Measurements from ENCODE around the gene TFAP2A.
A peak's percentile ranks its signal among the peaks of the same experiment; 100 is the strongest.

TFAP2A gene

GRCh38 chr6:10411971-10412460 is 2.9 kb downstream of the TFAP2A start:
- TF ChIP-seq CTCF (IDR thresholded peaks at IDR 0.05; ENCODE audit: low read depth, low read length), result no peak
- peak; percentile 89 for DNase-seq (ENCODE audit: extremely low read depth, low read depth)

- DNase-seq (ENCODE audit: extremely low read depth, low read depth), result no peak
- TF ChIP-seq CTCF (IDR thresholded peaks at IDR 0.05; ENCODE audit: low read depth, low read length), result no peak
Observed at GRCh38 chr6:10411131-10411970, 3.5 kb downstream of the TFAP2A start.

DNA sequence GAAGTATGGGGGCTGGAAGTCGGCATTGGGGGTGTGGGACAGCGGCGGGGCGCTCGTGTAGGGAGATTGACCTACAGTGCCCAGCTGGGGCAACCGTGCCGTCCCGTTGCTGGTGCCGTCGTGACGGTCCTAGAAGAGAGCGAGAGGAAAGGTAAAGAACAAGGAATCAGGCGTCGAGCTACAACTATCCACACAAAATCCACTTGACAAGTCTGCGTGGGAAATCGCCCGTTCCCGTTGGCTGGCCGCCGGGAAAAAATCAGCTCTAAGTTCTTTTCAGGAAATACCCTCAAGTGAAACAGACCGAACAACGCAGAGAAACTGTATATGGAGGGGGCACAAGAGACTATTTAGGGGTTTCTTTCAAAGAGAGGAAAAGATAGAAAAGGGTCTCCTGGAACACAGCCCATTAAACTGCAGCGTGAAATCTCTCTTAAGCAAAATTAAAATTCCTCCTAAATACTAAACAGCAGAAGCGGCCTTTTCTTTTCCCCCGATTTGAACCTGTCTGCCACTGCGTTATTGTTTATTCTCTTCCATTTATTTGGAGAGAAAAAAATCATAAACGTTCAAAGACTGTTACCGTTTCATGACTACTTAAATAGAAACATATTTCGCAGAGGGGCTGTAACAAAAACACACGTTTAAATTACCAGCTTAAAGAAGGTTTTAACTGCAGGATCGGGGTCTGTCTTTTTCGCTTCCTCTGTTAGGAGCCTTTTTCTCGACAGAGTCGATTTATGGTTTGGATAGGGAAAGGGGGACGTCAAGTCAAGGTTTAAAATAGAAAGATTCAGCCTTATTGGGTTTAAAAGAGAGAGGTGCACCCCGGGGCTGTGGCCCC is 4.4 kb downstream of the TFAP2A start:
- TF ChIP-seq CTCF (IDR thresholded peaks at IDR 0.05; ENCODE audit: low read depth, low read length), result no peak
- no peak for DNase-seq (ENCODE audit: extremely low read depth, low read depth)

GRCh38 chr6:10409731-10410206 is 5.1 kb downstream of the TFAP2A start:
- no peak for DNase-seq (ENCODE audit: extremely low read depth, low read depth)

GRCh38 chr6:10409233-10409721 is 5.6 kb downstream of the TFAP2A start:
- no peak for DNase-seq (ENCODE audit: extremely low read depth, low read depth)
- TF ChIP-seq CTCF (IDR thresholded peaks at IDR 0.05; ENCODE audit: low read depth, low read length), result no peak

More at GRCh38 chr6:10409731-10410206, 5.1 kb downstream of the TFAP2A start:
- no peak for TF ChIP-seq CTCF (IDR thresholded peaks at IDR 0.05; ENCODE audit: low read depth, low read length)

DNA sequence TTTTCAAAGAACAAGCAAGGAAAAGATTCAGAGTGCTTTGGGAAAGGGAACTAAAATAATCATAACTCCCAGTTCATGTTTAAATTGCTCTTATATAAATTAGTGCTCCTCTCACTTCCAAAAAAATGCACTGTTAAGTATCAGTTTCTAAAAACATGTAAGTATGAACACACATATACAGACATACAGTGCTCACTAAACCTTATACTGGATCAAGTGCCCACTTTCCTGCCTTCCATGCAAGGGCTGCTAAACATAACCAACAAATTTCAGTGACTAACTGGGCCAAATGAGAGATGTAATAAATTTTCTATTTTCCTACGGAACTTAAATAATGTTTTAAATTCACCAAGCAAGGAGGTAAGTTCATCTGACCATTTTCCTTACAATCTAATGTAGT is 6.4 kb downstream of the TFAP2A start:
- TF ChIP-seq CTCF (IDR thresholded peaks at IDR 0.05; ENCODE audit: low read depth, low read length), result no peak
- no peak for DNase-seq (ENCODE audit: extremely low read depth, low read depth)

Data from AG09319 (cell line).